GM12878 (cell line): ENCODE results near the gene CYSTM1. TPM values are rescaled to one million over a fixed set of nuclear protein-coding genes. Genes with fewer than 3 reads are reported as not detected.

Source experiments
- ATAC-seq: fragments of 200-7000 bp; cut with Tn5 transposase; 3 replicates; pipeline ENCODE4 v1.9.1; 2020; ENCODE audit warnings: mild to moderate bottlenecking, moderate library complexity
- BruUV-seq: library from RNA; stranded (reverse); fragments of 400-500 nt; replicated peaks from 2 replicates; lab custom pipeline; 2021; lab: Mats Ljungman, UMichigan
- CTCF ChIA-PET: fragments of 300-600 bp; sonication (Branson Sonifier 250); formaldehyde crosslinking; extraction: SDS; loops from one replicate; lab custom pipeline; 2021; ENCODE audit warnings: inconsistent platforms; lab: Yijun Ruan, JAX
- POLR2A ChIA-PET: fragments of 350-600 bp; formaldehyde crosslinking; extraction: SDS; loops from one replicate; lab custom pipeline; 2021; ENCODE audit warnings: inconsistent platforms; lab: Charles Lee
- RAD21 ChIA-PET: fragments of 300-600 bp; sonication (Branson Sonifier 250); formaldehyde crosslinking; loops from one replicate; lab custom pipeline; 2023; ENCODE audit warnings: antibody characterized with exemption; ENCODE audit not compliant: unreplicated experiment; lab: Charles Lee
- SMC1A ChIA-PET: fragments of 300-600 bp; sonication (Branson Sonifier 250); formaldehyde crosslinking; loops from one replicate; lab custom pipeline; 2023; ENCODE audit not compliant: unreplicated experiment, uncharacterized antibody; lab: Charles Lee
- DNase-seq: peaks from one replicate; pipeline ENCODE4 v3.0.0-alpha.2; 2011; ENCODE audit warnings: low read depth, low spot score
- FAIRE-seq: peaks from 3 replicates; lab custom pipeline; 2011; peaks lifted over from hg19 to GRCh38; lab: Jason Lieb, UNC
- H2AFZ ChIP-seq: 2 replicates; pipeline ENCODE4 v1.6.0; 2011; ENCODE audit warnings: low read depth, low read length, control low read depth; ENCODE audit not compliant: control insufficient read depth
- H3K27ac ChIP-seq: 2 replicates; pipeline ENCODE4 v1.5.1; 2011; ENCODE audit warnings: control low read depth; ENCODE audit not compliant: control insufficient read depth, insufficient read depth
- H3K27me3 ChIP-seq, 2 experiments: replicated peaks in 1 of 2; 2 replicates each; pipeline versions ENCODE4 v1.6.0 to v1.6.1; 2011; ENCODE audit warnings: low read length in 1 of 2; ENCODE audit not compliant: control insufficient read depth in 2 of 2, insufficient read depth in 2 of 2
- H3K36me3 ChIP-seq, 2 experiments: 2 replicates each; pipeline ENCODE4 v1.5.1; 2011; ENCODE audit warnings: low read length in 1 of 2; ENCODE audit not compliant: control insufficient read depth in 2 of 2, insufficient read depth in 2 of 2
- H3K4me1 ChIP-seq: 2 replicates; pipeline ENCODE4 v1.6.1; 2011; ENCODE audit warnings: mild to moderate bottlenecking, low read length, moderate library complexity, mixed read lengths; ENCODE audit not compliant: control insufficient read depth, insufficient read depth
- H3K4me2 ChIP-seq: 2 replicates; pipeline ENCODE4 v1.6.0; 2011; ENCODE audit warnings: control low read depth; ENCODE audit not compliant: control insufficient read depth, insufficient read depth
- H3K4me3 ChIP-seq: fragments of 200-600 bp; sonication (generic); 2 replicates; pipeline ENCODE4 v1.5.1; 2016
- H3K79me2 ChIP-seq: 2 replicates; pipeline ENCODE4 v1.6.0; 2011; ENCODE audit warnings: low read length; ENCODE audit not compliant: control insufficient read depth, insufficient read depth
- H3K9ac ChIP-seq: 2 replicates; pipeline ENCODE4 v1.8.0; 2011; ENCODE audit warnings: low read length, control low read depth, mixed read lengths; ENCODE audit not compliant: control insufficient read depth, insufficient read depth
- H3K9me3 ChIP-seq: replicated peaks from 3 replicates; pipeline ENCODE4 v1.5.1; 2011; ENCODE audit warnings: mild to moderate bottlenecking, low read length; ENCODE audit not compliant: control insufficient read depth, insufficient read depth
- H4K20me1 ChIP-seq: 2 replicates; pipeline ENCODE4 v1.6.0; 2011; ENCODE audit not compliant: control insufficient read depth, insufficient read depth
- HDAC6 ChIP-seq: fragments of 200-600 bp; sonication (generic); IDR thresholded peaks from one replicate; pipeline ENCODE4 v1.8.0; 2017; ENCODE audit warnings: antibody characterized with exemption; ENCODE audit not compliant: unreplicated experiment
- IKZF1 ChIP-seq: fragments of 450-650 bp; conservative IDR thresholded peaks from 2 replicates; pipeline ENCODE4 v1.6.1; 2017; ENCODE audit warnings: antibody characterized with exemption, mild to moderate bottlenecking
- MYC ChIP-seq: IDR thresholded peaks from 2 replicates; pipeline ENCODE4 v1.6.1; 2011; ENCODE audit warnings: mild to moderate bottlenecking, low read length, moderate library complexity, inconsistent platforms; ENCODE audit not compliant: insufficient read depth, insufficient replicate concordance, insufficient read length, severe bottlenecking
- NR2F1 ChIP-seq: fragments of 450-650 bp; conservative IDR thresholded peaks from 2 replicates; pipeline ENCODE4 v1.6.1; 2017; ENCODE audit warnings: mild to moderate bottlenecking
- PRDM15 ChIP-seq: fragments of 450-650 bp; formaldehyde crosslinking; IDR thresholded peaks from 2 replicates; pipeline ENCODE4 v1.4.0; 2020; ENCODE audit warnings: mild to moderate bottlenecking, moderate library complexity
- RAD21 ChIP-seq: IDR thresholded peaks from 2 replicates; pipeline ENCODE4 v1.6.1; 2011; ENCODE audit warnings: mild to moderate bottlenecking, low read depth, low read length, moderate library complexity; ENCODE audit not compliant: insufficient read depth
- RAD51 ChIP-seq: fragments of 450-650 bp; IDR thresholded peaks from 2 replicates; pipeline ENCODE4 v1.6.1; 2016; ENCODE audit warnings: moderate library complexity, mild to moderate bottlenecking, inconsistent platforms
- RELA ChIP-seq: fragments of 450-650 bp; IDR thresholded peaks from 2 replicates; pipeline ENCODE4 v1.8.0; 2014; ENCODE audit warnings: borderline replicate concordance; ENCODE audit not compliant: partially characterized antibody
- REST ChIP-seq: IDR thresholded peaks from 2 replicates; pipeline ENCODE4 v1.6.1; 2012; ENCODE audit warnings: mild to moderate bottlenecking, low read depth, low read length
- RUNX3 ChIP-seq: IDR thresholded peaks from 2 replicates; pipeline ENCODE4 v1.6.1; 2012; ENCODE audit warnings: low read length, inconsistent platforms
- SMARCA5 ChIP-seq: fragments of 450-650 bp; IDR thresholded peaks from 2 replicates; pipeline ENCODE4 v1.6.1; 2017; ENCODE audit warnings: mild to moderate bottlenecking
- SMC3 ChIP-seq: IDR thresholded peaks from 2 replicates; pipeline ENCODE4 v1.6.1; 2011; ENCODE audit warnings: low read length, improper control_type of control experiment, borderline replicate concordance
- SUZ12 ChIP-seq: fragments of 200-600 bp; sonication (generic); IDR thresholded peaks from one replicate; pipeline ENCODE4 v1.6.1; 2018; ENCODE audit warnings: antibody characterized with exemption, mild to moderate bottlenecking; ENCODE audit not compliant: unreplicated experiment
- WGBS: methylation state at CpG from one replicate; pipeline ENCODE4 v1.1.6; 2016; ENCODE audit warnings: low lambda C conversion rate; ENCODE audit not compliant: insufficient replicate concordance, insufficient coverage; ENCODE audit errors: missing lambda C conversion rate; 5-methylcytosine and 5-hydroxymethylcytosine counted together
- in situ Hi-C: fragments of 300-500 bp; cut with MboI; formaldehyde crosslinking; loops from 9 replicates; pipeline ENCODE4 v1.14.3; 2018; ENCODE audit warnings: mixed read lengths
- intact Hi-C: fragments of 100-400 bp; cut with micrococcal nuclease; formaldehyde crosslinking; loops from one replicate; pipeline ENCODE4 v1.14.2; 2022; ENCODE audit not compliant: unreplicated experiment
- polyA plus RNA-seq, 11 experiments: library from polyadenylated mRNA; depleted of rRNA in 4 of 11; unstranded in 6 of 11; stranded (reverse) in 5 of 11; fragments of >200 nt; fragmentation: Nextera tagmentation in 4 of 11; fragmentation: Illumina TruSeq in 1 of 11; extraction: Ambion mirVana in 4 of 11; extraction: Trizol in 1 of 11; gene quantifications; 1 replicate in 1 of 11; 2 replicates in 10 of 11; pipeline versions ENCODE4 v1.2.1 to v1.2.3, GENCODE V29; 2011 to 2016; ENCODE audit warnings: inconsistent platforms in 2 of 11, missing spikeins in 2 of 11, low read depth in 1 of 11
- total RNA-seq, 4 experiments: library from RNA; depleted of rRNA in 3 of 4; stranded (reverse); fragments of >200 nt in 3 of 4; fragmentation: Illumina TruSeq in 1 of 4; extraction: Trizol in 1 of 4; gene quantifications; 2 replicates each; pipeline versions ENCODE4 v1.2.1 to v1.2.3, GENCODE V29; 2013 to 2021

Gene CYSTM1
- total and polyA plus RNA-seq, 10 of the 15 experiments (the other 5 are each of a cell fraction or from before 2014, with no cell fraction given), result 52.7 to 261 (median 98.7) TPM

- no peak for TF ChIP-seq PRDM15
Observed at GRCh38 chr5:140145256-140145655, 29.7 kb upstream of the CYSTM1 start (continued).

- in situ Hi-C loops, result no loop called here
- ChIA-PET SMC1A (interaction anchor here (0.7 to 2.2 kb wide), 12 partner anchors 9 to 145 kb away, joined by 3 to 9 read pairs (median 3); no protein-coding TSS in a partner anchor), RAD21 (interaction anchor here (0.7 to 2.3 kb wide), 7 partner anchors 10 to 72 kb away, joined by 3 to 11 read pairs (median 5); no protein-coding TSS in a partner anchor), CTCF (interaction anchor here (0.7 to 19.8 kb wide), 20 partner anchors 8 to 359 kb away, joined by 3 to 353 read pairs (median 4); no protein-coding TSS in a partner anchor), POLR2A (interaction anchor here (1.4 kb wide), 1 partner anchor 25 kb away, joined by 3 read pairs; no protein-coding TSS in a partner anchor)
- Histone ChIP-seq H3K4me3 (peak overlapping the region; percentile 23; the same call in 1 of the 2 replicates), H3K36me3 (no peaks in the 10 kb centered on the region), H3K27me3 (peaks cover 6% of the 10 kb centered on the region in 2 experiments; a peak in 3 of 4 replicates), H3K4me2 (peak overlapping the region; percentile 43), H2AFZ (no peak overlapping the region), H3K4me1 (peaks cover 6% of the 10 kb centered on the region; the same call in 1 of the 2 replicates), H4K20me1 (peaks cover 4% of the 10 kb centered on the region; the same call in 1 of the 2 replicates), H3K9me3 (no peaks in the 10 kb centered on the region), H3K79me2 (no peaks in the 10 kb centered on the region), H3K9ac (no peak overlapping the region), H3K27ac (no peak overlapping the region)
- BruUV-seq, result no TSS peak
- no peak for FAIRE-seq
- 8% methylated on average over 57 of the region's 64 CpGs for WGBS
- intact Hi-C loops, result loop anchor here (2.0 kb wide), 1 partner anchor 29 kb away; no protein-coding TSS in a partner anchor
- ATAC-seq, result peak; percentile 91
- no peak for DNase-seq
- TF ChIP-seq NR2F1, result 0 out of 2 replicates have a peak, but pooled peaks have one; percentile 22
- peak; percentile 47 for TF ChIP-seq SUZ12
- TF ChIP-seq SMARCA5, result peak; percentile 50; the same call in 1 of the 2 replicates
- peak; percentile 30; the same call in 1 of the 2 replicates for TF ChIP-seq SMC3
- no peak for TF ChIP-seq RAD51
- TF ChIP-seq IKZF1, result peak; percentile 53; the same call in 1 of the 2 replicates
- peak; percentile 77 for TF ChIP-seq REST
- 0 out of 2 replicates have a peak, but pooled peaks have one; percentile 6 for TF ChIP-seq RAD21
- TF ChIP-seq HDAC6, result peak; percentile 86
- TF ChIP-seq RELA, result no peak
- no peak for TF ChIP-seq MYC
- TF ChIP-seq RUNX3, result 0 out of 2 replicates have a peak, but pooled peaks have one; percentile 26
Observed at GRCh38 chr5:140145818-140146522, 29.0 kb upstream of the CYSTM1 start.
